Activated CD4-positive, alpha-beta T cell treated with anti-CD3 and anti-CD28 coated beads, Interleukin-2, amount 10 ng/mL, durations not matched to agents 24 days and 14 days (primary cell): ENCODE measurements around the gene CDK5. TPM values are rescaled to one million over a fixed set of nuclear protein-coding genes. Genes with fewer than 3 reads are reported as not detected.
A peak's percentile ranks its signal among the peaks of the same experiment; 100 is the strongest.

Experiments used
- DNase-seq: peaks from one replicate; pipeline ENCODE4 v3.0.0; 2022
- H3K27ac Mint-ChIP-seq: one replicate; pipeline ENCODE4 v1.8.0; 2022; ENCODE audit warnings: mild to moderate bottlenecking, mixed read lengths
- H3K27me3 Mint-ChIP-seq: one replicate; pipeline ENCODE4 v1.8.0; 2022; ENCODE audit warnings: mixed read lengths
- H3K36me3 Mint-ChIP-seq: one replicate; pipeline ENCODE4 v1.8.0; 2022; ENCODE audit warnings: low read depth, mild to moderate bottlenecking, mixed read lengths
- H3K4me1 Mint-ChIP-seq: one replicate; pipeline ENCODE4 v1.8.0; 2021; ENCODE audit warnings: mixed read lengths
- H3K4me3 Mint-ChIP-seq: one replicate; pipeline ENCODE4 v1.8.0; 2022; ENCODE audit warnings: mild to moderate bottlenecking, moderate library complexity, mixed read lengths
- H3K9me3 Mint-ChIP-seq: one replicate; pipeline ENCODE4 v1.8.0; 2021; ENCODE audit warnings: mixed read lengths
- intact Hi-C: fragments of 100-400 bp; cut with micrococcal nuclease; formaldehyde crosslinking; loops from one replicate; pipeline ENCODE4 v1.15.1; 2023
- total RNA-seq: library from RNA; stranded (reverse); gene quantifications from 2 replicates; pipeline ENCODE4 v1.2.3, GENCODE V29; 2022

Gene CDK5
- total RNA-seq: 26.5 and 26.8 TPM in 2 replicates

GRCh38 chr7:151057506-151057988 lies at the start of gene CDK5:
Gene CDK5 (minus strand): TSS chr7:151057897. CDS start chr7:151057848, 49 bp downstream.
- no peaks in the 10 kb centered on the region for H3K27me3 Mint-ChIP-seq
- peaks cover 43% of the 10 kb centered on the region for H3K4me1 Mint-ChIP-seq
- no peak for DNase-seq
- peak within 1 kb of the TSS; percentile 88 for H3K27ac Mint-ChIP-seq
- H3K9me3 Mint-ChIP-seq: no peaks in the 10 kb centered on the region
- peaks cover 7% of the 10 kb centered on the region for H3K36me3 Mint-ChIP-seq
- H3K4me3 Mint-ChIP-seq: peak within 1 kb of the TSS; percentile 99
- intact Hi-C loops: no loop called here

GRCh38 chr7:151104411-151105235 lies 46.9 kb upstream of the CDK5 start:
- intact Hi-C loops: no loop called here
- H3K4me1 Mint-ChIP-seq: peaks cover 2% of the 10 kb centered on the region
- no peaks in the 10 kb centered on the region for H3K9me3 Mint-ChIP-seq
- no peak for DNase-seq
- H3K27me3 Mint-ChIP-seq: no peaks in the 10 kb centered on the region
- H3K36me3 Mint-ChIP-seq: no peaks in the 10 kb centered on the region
- H3K4me3 Mint-ChIP-seq: no peak overlapping the region
- no peak overlapping the region for H3K27ac Mint-ChIP-seq

GRCh38 chr7:151103973-151104372 lies 46.3 kb upstream of the CDK5 start:
- H3K27ac Mint-ChIP-seq: no peak overlapping the region
- H3K4me1 Mint-ChIP-seq: peaks cover 2% of the 10 kb centered on the region
- H3K36me3 Mint-ChIP-seq: no peaks in the 10 kb centered on the region
- no peak overlapping the region for H3K4me3 Mint-ChIP-seq
- no peaks in the 10 kb centered on the region for H3K27me3 Mint-ChIP-seq
- DNase-seq: no peak
- intact Hi-C loops: no loop called here
- no peaks in the 10 kb centered on the region for H3K9me3 Mint-ChIP-seq

- Mint-ChIP-seq H3K27ac (peak overlapping the region; percentile 1), H3K4me3 (no peak overlapping the region), H3K9me3 (no peaks in the 10 kb centered on the region), H3K36me3 (no peaks in the 10 kb centered on the region), H3K4me1 (peaks cover 2% of the 10 kb centered on the region), H3K27me3 (no peaks in the 10 kb centered on the region)
- no peak for DNase-seq
- intact Hi-C loops: no loop called here
Observed at GRCh38 chr7:151102991-151103390, 45.3 kb upstream of the CDK5 start.

- Mint-ChIP-seq H3K36me3 (no peaks in the 10 kb centered on the region), H3K4me1 (peaks cover 2% of the 10 kb centered on the region), H3K27me3 (no peaks in the 10 kb centered on the region), H3K9me3 (no peaks in the 10 kb centered on the region), H3K27ac (no peak overlapping the region), H3K4me3 (no peak overlapping the region)
- intact Hi-C loops: no loop called here
- no peak for DNase-seq
Observed at GRCh38 chr7:151101621-151102396, 44.1 kb upstream of the CDK5 start.

- H3K4me3 Mint-ChIP-seq: no peak overlapping the region
- H3K36me3 Mint-ChIP-seq: no peaks in the 10 kb centered on the region
- H3K27ac Mint-ChIP-seq: no peak overlapping the region
- H3K27me3 Mint-ChIP-seq: no peaks in the 10 kb centered on the region
- intact Hi-C loops: no loop called here
- no peaks in the 10 kb centered on the region for H3K9me3 Mint-ChIP-seq
- DNase-seq: no peak
- peaks cover 4% of the 10 kb centered on the region for H3K4me1 Mint-ChIP-seq
Observed at GRCh38 chr7:151100921-151101320, 43.2 kb upstream of the CDK5 start.

GRCh38 chr7:151099486-151100211 lies 42.0 kb upstream of the CDK5 start:
- no peaks in the 10 kb centered on the region for H3K27me3 Mint-ChIP-seq
- H3K36me3 Mint-ChIP-seq: no peaks in the 10 kb centered on the region
- H3K27ac Mint-ChIP-seq: no peak overlapping the region
- H3K9me3 Mint-ChIP-seq: no peaks in the 10 kb centered on the region
- no peak for DNase-seq
- no peak overlapping the region for H3K4me3 Mint-ChIP-seq
- peaks cover 4% of the 10 kb centered on the region for H3K4me1 Mint-ChIP-seq
- intact Hi-C loops: no loop called here

GRCh38 chr7:151095828-151096475 lies 38.3 kb upstream of the CDK5 start:
- intact Hi-C loops: no loop called here
- Mint-ChIP-seq H3K27ac (no peak overlapping the region), H3K27me3 (no peaks in the 10 kb centered on the region), H3K36me3 (no peaks in the 10 kb centered on the region), H3K4me1 (peaks cover 4% of the 10 kb centered on the region), H3K9me3 (no peaks in the 10 kb centered on the region), H3K4me3 (no peak overlapping the region)
- DNase-seq: no peak

GRCh38 chr7:151095123-151095797 lies 37.6 kb upstream of the CDK5 start:
- peaks cover 4% of the 10 kb centered on the region for H3K4me1 Mint-ChIP-seq
- no peak for DNase-seq
- H3K4me3 Mint-ChIP-seq: no peak overlapping the region
- intact Hi-C loops: no loop called here
- no peaks in the 10 kb centered on the region for H3K27me3 Mint-ChIP-seq
- H3K36me3 Mint-ChIP-seq: no peaks in the 10 kb centered on the region
- H3K27ac Mint-ChIP-seq: no peak overlapping the region
- H3K9me3 Mint-ChIP-seq: no peaks in the 10 kb centered on the region

- intact Hi-C loops: no loop called here
- Mint-ChIP-seq H3K36me3 (no peaks in the 10 kb centered on the region), H3K27me3 (no peaks in the 10 kb centered on the region), H3K27ac (no peak overlapping the region), H3K4me3 (no peak overlapping the region), H3K9me3 (no peaks in the 10 kb centered on the region), H3K4me1 (peaks cover 4% of the 10 kb centered on the region)
- no peak for DNase-seq
Observed at GRCh38 chr7:151094675-151095074, 37.0 kb upstream of the CDK5 start.

GRCh38 chr7:151093748-151094147 lies 36.1 kb upstream of the CDK5 start:
- H3K4me1 Mint-ChIP-seq: peaks cover 9% of the 10 kb centered on the region
- no peak for DNase-seq
- H3K36me3 Mint-ChIP-seq: peaks cover 3% of the 10 kb centered on the region
- no peak overlapping the region for H3K4me3 Mint-ChIP-seq
- no peak overlapping the region for H3K27ac Mint-ChIP-seq
- intact Hi-C loops: no loop called here
- H3K9me3 Mint-ChIP-seq: no peaks in the 10 kb centered on the region
- peaks cover 3% of the 10 kb centered on the region for H3K27me3 Mint-ChIP-seq

GRCh38 chr7:151091988-151092387 lies 34.3 kb upstream of the CDK5 start:
- H3K4me3 Mint-ChIP-seq: no peak overlapping the region
- H3K27me3 Mint-ChIP-seq: peaks cover 5% of the 10 kb centered on the region
- H3K9me3 Mint-ChIP-seq: no peaks in the 10 kb centered on the region
- H3K27ac Mint-ChIP-seq: no peak overlapping the region
- no peak for DNase-seq
- intact Hi-C loops: loop anchor here (1.0 kb wide), 1 partner anchor 19 kb away; no protein-coding TSS in a partner anchor
- peaks cover 13% of the 10 kb centered on the region for H3K4me1 Mint-ChIP-seq
- H3K36me3 Mint-ChIP-seq: peaks cover 3% of the 10 kb centered on the region

GRCh38 chr7:151091431-151091830 lies 33.7 kb upstream of the CDK5 start:
- Mint-ChIP-seq H3K9me3 (no peaks in the 10 kb centered on the region), H3K36me3 (peaks cover 3% of the 10 kb centered on the region), H3K4me3 (no peak overlapping the region), H3K27me3 (peaks cover 5% of the 10 kb centered on the region), H3K4me1 (peaks cover 13% of the 10 kb centered on the region), H3K27ac (no peak overlapping the region)
- peak; percentile 74 for DNase-seq
- intact Hi-C loops: no loop called here
